Measurements from ENCODE around the gene LBHD2.

DNA sequence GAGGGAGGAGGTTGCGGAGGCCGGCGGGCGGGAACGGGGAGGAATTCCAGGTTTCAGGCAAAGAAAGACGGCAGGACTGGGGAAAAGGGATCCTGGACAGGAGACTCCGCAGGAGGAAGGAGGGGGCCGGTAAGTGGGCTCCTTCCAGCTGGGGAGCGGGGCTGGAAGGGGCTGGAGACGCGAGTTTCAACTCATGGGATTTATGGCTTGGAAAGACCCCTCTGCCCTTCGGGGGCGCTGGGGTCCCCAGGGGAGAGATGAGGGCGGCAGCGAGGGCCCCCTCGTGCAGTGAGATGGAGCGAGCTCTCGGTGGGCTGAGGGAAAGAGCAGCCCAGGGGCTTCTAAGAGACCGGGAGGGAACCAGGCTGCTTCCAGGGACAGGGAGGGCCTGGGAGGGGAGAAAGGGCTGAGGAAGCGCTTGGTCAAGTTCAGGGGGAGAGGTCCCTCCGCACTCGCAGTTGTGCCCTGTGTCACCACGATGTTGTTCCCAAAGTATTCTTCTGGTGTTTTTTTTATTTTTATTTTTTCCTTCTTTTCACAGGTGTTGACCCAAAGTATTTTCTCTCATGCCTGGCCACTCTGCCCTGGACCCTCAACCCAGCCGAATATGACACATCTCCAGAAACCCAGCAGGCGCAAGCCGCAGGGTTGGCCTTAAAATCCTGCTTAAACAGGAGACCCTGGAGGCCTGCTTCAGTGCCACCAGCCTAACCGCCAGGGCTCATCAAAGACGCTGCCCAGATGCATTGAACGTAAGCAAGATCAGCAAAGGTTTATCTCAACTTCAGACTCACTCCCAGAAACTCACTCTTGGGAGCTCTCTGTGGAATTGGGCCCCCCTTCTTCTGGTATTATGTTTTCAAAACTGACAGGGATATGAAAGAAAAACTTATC, 55.4 kb downstream of the LBHD2 start:
- TF ChIP-seq, protein P1, sequence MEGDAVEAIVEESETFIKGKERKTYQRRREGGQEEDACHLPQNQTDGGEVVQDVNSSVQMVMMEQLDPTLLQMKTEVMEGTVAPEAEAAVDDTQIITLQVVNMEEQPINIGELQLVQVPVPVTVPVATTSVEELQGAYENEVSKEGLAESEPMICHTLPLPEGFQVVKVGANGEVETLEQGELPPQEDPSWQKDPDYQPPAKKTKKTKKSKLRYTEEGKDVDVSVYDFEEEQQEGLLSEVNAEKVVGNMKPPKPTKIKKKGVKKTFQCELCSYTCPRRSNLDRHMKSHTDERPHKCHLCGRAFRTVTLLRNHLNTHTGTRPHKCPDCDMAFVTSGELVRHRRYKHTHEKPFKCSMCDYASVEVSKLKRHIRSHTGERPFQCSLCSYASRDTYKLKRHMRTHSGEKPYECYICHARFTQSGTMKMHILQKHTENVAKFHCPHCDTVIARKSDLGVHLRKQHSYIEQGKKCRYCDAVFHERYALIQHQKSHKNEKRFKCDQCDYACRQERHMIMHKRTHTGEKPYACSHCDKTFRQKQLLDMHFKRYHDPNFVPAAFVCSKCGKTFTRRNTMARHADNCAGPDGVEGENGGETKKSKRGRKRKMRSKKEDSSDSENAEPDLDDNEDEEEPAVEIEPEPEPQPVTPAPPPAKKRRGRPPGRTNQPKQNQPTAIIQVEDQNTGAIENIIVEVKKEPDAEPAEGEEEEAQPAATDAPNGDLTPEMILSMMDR (IDR thresholded peaks at IDR 0.05) = no peak
- no peak for TF ChIP-seq EZH2 (IDR thresholded peaks at IDR 0.05)

Measured in neural progenitor cell (in vitro differentiated cells).